Measurements from ENCODE around the gene DENND6B.

DNA sequence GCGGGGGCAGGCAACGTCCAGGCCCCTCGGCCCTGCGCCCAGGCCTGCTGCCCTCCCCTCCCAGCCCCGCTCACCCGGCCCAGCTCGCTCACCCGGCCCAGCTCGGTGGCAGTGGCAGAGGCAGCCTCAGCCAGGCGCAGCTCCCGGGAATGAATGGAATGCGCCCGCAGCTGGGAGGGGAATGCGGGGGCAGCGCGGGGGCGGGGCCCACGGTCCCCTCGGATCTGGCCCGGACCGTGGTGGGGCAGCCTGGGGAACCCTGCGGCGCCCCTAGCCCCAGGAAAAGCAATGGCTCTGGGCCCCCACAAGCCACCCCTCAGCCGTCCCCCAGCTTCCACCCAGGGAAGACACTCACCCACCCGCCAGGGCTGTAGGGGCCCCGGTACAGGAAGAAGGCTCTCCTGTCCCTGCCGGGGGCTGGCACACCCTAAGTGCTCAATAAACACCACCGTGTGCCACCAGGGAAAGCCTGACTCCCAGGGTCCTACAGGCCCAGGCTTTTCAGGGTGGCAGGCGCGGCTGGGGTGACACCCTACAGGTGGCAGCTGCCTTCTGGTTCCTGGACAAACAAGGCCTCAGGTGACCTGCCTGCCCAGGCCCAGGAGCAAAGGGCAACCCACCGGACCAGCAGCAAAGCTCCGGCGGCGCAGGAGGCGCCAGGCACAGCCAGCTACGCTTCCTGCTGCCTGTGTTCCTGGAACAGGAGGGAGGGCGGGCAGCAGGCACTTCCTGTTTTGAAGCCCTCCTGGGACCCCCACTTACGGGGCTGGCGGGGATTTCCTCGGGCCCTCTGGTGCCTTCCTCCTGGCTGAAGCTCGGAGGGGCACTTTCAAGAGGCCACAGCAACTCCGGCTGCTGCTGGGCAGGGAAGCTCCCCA is 33.1 kb downstream of the DENND6B start:
- TF ChIP-seq POLR2AphosphoS5 (IDR thresholded peaks at IDR 0.05; ENCODE audit: low read depth, low read length) = no peak
- no peak for TF ChIP-seq POLR2A (IDR thresholded peaks at IDR 0.05; ENCODE audit: low read depth, low read length)
- TF ChIP-seq TAF1 (IDR thresholded peaks at IDR 0.05; ENCODE audit: low read depth, low read length) = no peak
- TF ChIP-seq SPI1 (IDR thresholded peaks at IDR 0.05; ENCODE audit: low read depth, low read length) = peak; percentile 64
- no peak for TF ChIP-seq POU2F2 (IDR thresholded peaks at IDR 0.05; ENCODE audit: low read depth, low read length)

Measured in GM12891 (cell line).